Effector CD8-positive, alpha-beta T cell (primary cell): ENCODE measurements around the gene RNF130.

Experiments used
- DNase-seq: peaks from one replicate; lab custom pipeline; 2025; lab: John Stamatoyannopoulos, UW

Gene RNF130

DNA sequence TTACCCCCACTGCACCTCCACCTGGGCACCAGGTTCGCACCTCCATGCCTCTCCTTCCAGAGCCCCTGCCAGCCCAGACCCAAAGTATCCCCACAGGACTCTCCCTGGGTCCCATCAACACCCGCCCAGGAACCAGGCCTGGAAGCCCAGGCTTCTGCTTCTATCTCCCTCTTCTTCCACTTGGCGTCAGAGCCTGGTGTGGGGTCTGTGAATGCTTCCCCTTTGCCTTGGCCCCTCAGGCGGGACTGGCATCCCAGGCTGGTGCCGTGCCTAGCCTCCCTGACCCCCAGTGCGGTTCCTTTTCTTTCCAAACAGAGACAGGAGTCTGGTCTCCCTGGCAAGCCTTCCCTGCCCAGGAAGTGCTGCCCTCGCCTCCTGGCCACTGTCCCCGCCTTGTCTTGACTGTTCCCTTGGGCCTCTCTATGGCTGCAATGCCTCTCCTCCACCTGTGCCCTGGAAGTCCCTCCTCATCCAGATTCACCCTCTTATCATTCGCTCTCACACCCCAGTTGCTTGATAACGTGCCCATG, 156.1 kb downstream of the RNF130 start:
- DNase-seq, result no peak

DNA sequence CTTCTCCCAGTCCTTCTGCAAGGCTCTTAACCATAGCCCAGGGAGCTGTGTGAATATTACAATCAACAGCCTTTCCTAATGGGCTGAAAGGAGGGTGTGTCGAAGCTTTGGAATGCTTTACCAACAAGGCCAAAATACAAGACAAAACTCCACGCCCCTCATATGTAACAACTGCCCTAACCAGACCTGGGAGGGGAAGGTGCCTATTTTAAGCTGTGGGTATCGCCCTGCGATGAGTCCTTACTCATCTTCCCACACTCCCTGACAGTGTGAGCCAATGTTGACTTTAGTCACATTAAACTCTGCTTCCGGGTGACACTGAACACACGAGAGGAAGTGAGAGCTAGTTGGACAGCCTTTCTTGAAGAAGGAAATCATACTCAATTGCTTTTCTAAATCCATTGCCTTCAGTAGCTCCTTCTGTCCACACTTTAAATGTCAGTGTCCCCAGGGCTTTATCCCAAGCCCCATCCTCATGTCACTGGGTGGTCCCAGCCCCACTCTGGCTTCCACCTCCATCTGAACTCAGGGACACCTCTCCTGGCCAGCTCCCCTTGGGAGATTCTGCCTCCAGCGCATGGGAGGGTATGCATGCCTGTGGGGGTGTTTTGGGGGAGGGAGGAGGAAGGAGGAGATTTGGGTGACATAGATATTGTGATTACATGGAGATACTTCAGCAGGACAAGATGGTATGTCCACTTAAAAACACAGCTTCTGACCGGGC, 157.4 kb downstream of the RNF130 start:
- no peak for DNase-seq

DNA sequence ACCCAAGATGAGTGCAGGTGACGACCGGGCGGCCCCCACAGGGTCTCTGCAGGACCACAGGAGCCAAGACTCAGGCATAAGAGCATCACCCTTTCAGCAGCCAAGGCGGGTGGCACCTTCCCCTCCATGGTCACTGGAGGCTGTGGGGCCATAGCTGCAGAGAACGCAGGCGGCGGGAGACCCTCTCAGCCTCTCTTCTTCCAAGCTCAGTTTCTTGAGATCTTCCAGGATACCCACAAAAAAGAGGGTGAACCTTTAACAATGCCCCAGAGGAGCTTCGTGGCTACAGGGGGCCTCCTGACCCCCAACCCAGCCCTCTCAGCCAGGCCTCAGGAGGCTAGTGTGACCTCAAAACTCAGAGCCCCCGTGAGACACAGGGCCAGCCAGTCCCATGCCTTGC, 158.1 kb downstream of the RNF130 start:
- no peak for DNase-seq

DNA sequence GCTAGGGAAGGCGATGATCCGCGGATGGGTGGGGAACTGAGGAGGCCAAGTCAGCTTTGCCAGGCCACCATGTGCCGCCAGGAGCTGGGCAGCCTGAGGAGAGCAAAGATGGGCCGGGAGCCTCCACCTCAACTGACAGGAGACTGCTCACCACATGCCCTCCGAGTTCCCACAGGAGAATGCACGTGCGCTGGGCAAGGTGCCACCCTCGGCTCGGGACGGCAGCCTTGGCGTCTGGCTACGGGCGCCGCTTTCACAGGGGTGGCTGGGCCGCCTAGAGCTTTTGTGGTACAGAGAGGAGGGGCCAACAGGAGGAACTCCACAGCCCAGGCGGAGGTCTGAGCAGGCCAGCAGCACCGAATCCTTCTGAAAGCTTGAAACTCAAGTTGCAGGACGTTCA, 158.6 kb downstream of the RNF130 start:
- DNase-seq, result no peak

GRCh38 chr5:179912386-179912785, 159.2 kb downstream of the RNF130 start:
- no peak for DNase-seq

- no peak for DNase-seq
Observed at GRCh38 chr5:179909224-179909623, 162.3 kb downstream of the RNF130 start.

GRCh38 chr5:179908528-179908927, 163.0 kb downstream of the RNF130 start:
- no peak for DNase-seq

- peak; percentile 56 for DNase-seq
Observed at GRCh38 chr5:179907556-179908324, 163.8 kb downstream of the RNF130 start, which contains the start of gene TBC1D9B. Gene TBC1D9B (minus strand): TSS chr5:179907897. CDS start chr5:179907821, 76 bp downstream.

DNA sequence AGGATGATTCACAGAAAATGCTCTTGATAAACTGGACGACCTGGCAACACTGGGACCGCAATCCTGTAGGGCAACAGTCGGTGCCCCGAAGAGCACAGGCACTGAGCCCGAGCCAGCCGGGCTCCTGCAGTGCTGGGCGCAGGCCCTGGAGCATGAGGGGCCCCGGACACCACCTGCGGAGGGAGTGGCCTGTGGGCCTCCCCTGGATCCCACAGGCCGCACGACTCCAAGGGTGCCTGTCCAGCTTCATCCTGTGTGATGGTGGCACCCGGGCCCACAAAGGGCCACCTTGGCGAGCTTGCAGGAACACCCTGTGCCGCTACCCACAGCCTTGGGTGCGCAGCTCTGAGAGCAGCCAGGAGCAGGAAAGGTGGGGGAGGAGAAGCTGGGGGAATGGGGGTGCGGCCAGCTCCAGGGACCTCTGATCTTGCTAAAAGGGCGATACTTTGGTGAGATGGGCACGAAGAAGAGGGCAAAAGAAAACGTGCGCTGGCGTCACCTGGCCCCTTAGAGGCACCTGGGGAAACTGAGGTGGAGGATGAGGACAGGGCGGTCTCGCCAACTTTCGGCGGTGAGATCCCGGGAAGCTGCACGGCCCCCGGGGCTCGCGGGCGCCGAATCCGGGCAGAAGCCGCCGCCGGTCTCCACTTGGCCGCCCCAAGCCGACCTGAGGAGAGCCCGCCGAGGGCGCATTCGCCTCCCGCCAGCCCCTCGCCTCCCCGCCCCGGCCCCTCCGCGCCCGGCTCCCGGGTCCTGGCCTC, 164.6 kb downstream of the RNF130 start:
- no peak for DNase-seq

DNA sequence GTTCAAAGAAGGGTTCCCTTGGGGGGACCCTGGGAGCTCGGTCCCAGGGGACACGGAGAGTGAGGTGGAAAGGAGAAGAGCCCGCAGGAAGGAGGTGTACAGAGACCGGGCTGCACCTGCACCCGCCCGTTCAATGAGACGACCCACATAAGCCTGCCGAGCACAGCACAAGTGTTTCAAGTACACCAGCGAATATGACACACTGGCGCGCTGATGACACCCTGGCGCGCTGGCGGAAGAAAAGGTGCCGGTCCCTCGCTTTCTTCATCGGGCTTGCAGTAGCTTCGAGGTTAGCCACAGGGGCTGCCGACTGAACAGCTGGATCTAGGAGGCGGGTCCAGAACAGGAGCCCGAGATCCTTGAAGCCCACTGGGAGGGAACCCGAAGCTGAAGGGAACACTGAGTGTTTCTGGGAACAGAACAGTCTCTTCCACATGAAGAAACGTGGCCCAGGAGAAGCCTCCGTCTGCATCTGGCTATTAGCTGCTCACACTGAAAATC, 165.2 kb downstream of the RNF130 start:
- DNase-seq, result no peak

- no peak for DNase-seq
Observed at GRCh38 chr5:179905161-179905560, 166.4 kb downstream of the RNF130 start.
